AG09319 (cell line): Measurements from ENCODE around the gene ICAM1.

Source experiments
- DNase-seq: peaks from one replicate; pipeline ENCODE4 v3.0.0-alpha.2; 2010; ENCODE audit warnings: low read depth; ENCODE audit errors: extremely low read depth
- TF ChIP-seq, protein P1 (sequence below): IDR thresholded peaks from 2 replicates; pipeline ENCODE4 v1.5.1; 2011; ENCODE audit warnings: low read depth, mild to moderate bottlenecking, inconsistent platforms, low read length, moderate library complexity

Gene ICAM1

DNA sequence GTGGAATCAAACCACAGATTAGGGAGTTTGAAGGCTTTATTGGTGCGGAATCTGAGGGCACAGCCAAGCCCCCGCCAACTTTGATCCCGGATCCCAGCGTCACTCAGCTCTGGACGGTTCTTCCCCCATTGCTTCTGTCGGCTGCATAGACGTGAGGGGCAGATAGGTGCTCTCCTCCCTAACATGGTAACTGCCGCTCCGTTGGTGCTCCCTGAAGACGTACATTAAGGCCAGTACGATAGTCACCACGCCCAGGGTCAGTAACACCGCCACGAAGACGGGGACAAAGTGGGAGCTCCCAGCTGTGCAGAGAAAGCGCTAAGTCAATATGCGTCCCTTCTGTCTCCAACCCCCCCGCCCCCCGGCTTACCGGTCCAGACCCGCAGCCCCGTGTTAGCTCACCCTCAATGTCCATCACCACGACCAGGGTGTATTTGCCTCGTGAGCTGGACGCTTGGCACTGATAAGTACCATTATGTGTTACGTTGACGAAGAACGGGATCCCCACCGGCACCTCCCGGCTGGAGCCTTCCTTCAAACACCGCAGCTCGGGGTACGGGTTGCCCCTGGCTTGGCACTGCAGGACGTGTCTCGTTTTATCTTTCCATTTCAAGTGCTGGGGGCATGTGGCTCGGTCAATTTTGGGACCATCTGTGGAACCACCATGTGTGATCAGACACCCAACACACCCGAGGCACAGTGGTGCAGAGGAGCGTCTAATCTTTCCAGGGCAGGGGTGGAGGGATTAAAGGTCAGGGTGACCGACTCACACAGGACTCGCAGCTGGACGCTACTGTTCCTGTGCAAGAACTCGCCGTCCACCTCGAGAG is 63.1 kb downstream of the ICAM1 start:
- no peak for DNase-seq
- TF ChIP-seq, protein P1, sequence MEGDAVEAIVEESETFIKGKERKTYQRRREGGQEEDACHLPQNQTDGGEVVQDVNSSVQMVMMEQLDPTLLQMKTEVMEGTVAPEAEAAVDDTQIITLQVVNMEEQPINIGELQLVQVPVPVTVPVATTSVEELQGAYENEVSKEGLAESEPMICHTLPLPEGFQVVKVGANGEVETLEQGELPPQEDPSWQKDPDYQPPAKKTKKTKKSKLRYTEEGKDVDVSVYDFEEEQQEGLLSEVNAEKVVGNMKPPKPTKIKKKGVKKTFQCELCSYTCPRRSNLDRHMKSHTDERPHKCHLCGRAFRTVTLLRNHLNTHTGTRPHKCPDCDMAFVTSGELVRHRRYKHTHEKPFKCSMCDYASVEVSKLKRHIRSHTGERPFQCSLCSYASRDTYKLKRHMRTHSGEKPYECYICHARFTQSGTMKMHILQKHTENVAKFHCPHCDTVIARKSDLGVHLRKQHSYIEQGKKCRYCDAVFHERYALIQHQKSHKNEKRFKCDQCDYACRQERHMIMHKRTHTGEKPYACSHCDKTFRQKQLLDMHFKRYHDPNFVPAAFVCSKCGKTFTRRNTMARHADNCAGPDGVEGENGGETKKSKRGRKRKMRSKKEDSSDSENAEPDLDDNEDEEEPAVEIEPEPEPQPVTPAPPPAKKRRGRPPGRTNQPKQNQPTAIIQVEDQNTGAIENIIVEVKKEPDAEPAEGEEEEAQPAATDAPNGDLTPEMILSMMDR, result no peak

DNA sequence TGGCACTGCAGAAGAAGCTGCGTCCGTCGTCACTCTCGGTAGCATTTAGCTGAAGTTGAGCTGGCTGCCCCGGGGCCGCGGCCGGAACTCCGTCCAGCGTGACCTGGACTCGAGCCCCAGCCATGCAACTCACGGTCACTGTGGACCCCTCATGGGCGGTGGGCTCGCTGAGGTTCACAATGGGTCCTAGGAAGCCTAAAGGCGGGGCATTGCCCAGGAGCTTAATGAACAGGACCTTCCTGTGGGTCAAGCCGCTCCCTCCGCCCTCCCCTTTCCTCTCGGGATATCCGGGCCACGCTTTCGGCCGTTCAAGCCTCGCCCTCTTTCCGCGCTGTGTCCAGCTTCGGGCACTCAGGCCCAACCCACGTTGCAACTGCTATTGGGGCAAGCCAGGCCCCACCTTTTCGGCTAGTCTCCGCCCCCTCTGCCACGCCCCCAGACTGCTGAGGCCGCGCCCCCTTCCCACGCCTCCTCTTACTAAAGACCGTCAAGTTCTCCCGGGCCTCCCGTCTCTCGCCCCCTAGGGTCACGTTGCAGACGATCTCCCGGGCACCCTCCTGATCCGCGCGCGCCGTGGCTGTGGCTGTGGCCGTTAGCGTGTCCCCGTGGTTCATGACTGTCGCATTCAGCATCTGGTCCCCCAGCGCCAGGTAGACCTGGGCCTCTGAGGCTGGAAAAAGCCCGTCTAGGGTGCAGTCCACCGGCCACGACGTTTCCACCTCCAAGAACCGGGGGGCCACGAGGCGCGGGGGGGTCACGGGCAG is 63.9 kb downstream of the ICAM1 start:
- DNase-seq, result peak; percentile 85
- TF ChIP-seq, protein P1, result peak; percentile 14

DNA sequence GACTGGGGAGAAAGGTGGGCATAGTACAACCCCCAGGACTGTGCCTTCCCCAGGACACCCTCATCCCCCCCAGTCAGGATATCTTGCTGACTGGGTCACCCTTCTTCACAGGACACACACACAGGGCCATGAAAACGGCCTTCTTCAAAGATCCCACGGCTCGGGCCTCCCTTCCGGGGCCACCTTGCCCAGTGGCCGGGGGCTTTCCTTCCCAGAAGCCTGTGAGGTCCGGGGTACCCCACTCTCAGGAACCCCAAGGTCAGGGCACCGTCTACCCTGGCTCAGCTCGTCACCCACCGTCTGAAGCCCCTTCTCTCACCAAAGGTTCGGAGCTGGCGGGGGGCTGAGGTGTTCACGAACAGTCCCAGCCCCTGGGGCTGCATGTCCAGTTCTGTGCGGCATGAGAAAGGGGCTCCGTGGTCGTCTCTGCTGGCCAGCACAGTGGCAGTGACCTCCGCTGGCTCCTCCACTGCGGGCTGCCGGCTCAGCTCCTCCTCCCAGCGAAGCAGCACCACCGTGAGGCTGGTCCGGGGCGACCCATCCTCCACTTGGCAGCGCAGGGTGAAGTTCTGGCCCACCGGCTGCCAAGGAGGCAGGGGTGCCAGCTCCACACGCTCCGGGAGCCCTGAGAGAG is 64.5 kb downstream of the ICAM1 start:
- TF ChIP-seq, protein P1, result no peak
- no peak for DNase-seq
